ENCODE results near the gene CWC25.

GRCh38 chr17:38848939-38849605 is 24.0 kb upstream of the CWC25 start:
- TF ChIP-seq, protein P1, sequence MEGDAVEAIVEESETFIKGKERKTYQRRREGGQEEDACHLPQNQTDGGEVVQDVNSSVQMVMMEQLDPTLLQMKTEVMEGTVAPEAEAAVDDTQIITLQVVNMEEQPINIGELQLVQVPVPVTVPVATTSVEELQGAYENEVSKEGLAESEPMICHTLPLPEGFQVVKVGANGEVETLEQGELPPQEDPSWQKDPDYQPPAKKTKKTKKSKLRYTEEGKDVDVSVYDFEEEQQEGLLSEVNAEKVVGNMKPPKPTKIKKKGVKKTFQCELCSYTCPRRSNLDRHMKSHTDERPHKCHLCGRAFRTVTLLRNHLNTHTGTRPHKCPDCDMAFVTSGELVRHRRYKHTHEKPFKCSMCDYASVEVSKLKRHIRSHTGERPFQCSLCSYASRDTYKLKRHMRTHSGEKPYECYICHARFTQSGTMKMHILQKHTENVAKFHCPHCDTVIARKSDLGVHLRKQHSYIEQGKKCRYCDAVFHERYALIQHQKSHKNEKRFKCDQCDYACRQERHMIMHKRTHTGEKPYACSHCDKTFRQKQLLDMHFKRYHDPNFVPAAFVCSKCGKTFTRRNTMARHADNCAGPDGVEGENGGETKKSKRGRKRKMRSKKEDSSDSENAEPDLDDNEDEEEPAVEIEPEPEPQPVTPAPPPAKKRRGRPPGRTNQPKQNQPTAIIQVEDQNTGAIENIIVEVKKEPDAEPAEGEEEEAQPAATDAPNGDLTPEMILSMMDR (IDR thresholded peaks at IDR 0.05): no peak
- TF ChIP-seq POLR2A (IDR thresholded peaks at IDR 0.05): no peak

All from heart left ventricle (tissue), 13 donors.